ENCODE results near the gene SNAP29. TPM values are rescaled to one million over a fixed set of nuclear protein-coding genes. Genes with fewer than 3 reads are reported as not detected.

Gene SNAP29
- total and polyA plus RNA-seq, 3 donors from 2014 or later = 41.8 to 127 (median 47.7) TPM

DNA sequence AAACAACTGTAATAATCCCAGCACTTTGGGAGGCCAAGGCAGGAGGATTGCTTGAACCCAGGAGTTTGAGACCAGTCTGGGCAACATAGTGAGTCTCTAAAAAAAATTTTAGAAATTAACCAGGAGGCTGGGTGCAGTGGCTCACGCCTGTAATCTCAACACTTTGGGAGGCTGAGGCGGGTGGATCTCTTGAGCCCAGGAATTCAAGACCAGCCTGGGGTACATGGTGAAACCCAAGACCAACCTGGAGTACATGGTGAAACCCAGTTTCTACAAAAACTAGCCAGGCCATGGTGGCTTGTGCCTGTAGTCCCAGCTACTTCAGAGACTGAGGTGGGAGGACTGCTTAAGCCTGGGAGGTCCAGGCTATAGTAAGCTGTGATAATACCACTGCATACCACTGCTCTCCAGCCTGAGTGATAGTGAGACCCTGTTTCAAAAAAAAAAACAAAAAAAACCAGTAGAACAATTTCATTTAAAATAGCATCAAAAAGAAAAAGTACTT lies 11.4 kb upstream of the SNAP29 start:
- H3K4me1 ChIP-seq = no peaks in the 10 kb centered on the region
- TF ChIP-seq, protein P1, sequence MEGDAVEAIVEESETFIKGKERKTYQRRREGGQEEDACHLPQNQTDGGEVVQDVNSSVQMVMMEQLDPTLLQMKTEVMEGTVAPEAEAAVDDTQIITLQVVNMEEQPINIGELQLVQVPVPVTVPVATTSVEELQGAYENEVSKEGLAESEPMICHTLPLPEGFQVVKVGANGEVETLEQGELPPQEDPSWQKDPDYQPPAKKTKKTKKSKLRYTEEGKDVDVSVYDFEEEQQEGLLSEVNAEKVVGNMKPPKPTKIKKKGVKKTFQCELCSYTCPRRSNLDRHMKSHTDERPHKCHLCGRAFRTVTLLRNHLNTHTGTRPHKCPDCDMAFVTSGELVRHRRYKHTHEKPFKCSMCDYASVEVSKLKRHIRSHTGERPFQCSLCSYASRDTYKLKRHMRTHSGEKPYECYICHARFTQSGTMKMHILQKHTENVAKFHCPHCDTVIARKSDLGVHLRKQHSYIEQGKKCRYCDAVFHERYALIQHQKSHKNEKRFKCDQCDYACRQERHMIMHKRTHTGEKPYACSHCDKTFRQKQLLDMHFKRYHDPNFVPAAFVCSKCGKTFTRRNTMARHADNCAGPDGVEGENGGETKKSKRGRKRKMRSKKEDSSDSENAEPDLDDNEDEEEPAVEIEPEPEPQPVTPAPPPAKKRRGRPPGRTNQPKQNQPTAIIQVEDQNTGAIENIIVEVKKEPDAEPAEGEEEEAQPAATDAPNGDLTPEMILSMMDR (IDR thresholded peaks at IDR 0.05) = no peak
- TF ChIP-seq POLR2A (IDR thresholded peaks at IDR 0.05) = no peak
- no peak overlapping the region for H3K27ac ChIP-seq
- intact Hi-C loops (cut with DNase I; ENCODE audit: low total_unique reads) = no loop called here
- no peak overlapping the region for H3K4me3 ChIP-seq
- H3K9me3 ChIP-seq = no peaks in the 10 kb centered on the region
- H3K27me3 ChIP-seq = no peaks in the 10 kb centered on the region
- H3K36me3 ChIP-seq (ENCODE audit: low read depth, missing control alignments) = no peaks in the 10 kb centered on the region
- no peak for DNase-seq
- 98 to 100% methylated on average over 2 of the region's 2 CpGs for WGBS, 2 donors

DNA sequence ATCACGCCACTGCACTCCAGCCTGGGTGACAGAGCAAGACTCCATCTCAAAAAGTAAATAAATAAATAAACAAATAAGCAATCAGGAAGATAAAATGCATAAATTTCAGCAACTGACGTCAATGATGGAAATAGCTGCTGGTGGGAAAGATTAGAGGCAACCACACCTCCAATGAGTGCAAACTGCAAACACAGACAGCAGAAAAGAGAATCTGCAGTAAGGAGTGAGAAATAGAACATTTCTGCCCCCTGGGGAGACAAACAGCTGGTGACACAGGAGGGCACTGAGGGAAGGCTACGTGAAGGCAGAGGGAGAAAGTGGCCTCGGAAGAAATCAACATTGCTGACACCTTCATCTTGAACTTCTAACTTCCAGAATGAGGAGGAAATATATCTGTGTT lies 6.7 kb upstream of the SNAP29 start:
- TF ChIP-seq POLR2A (IDR thresholded peaks at IDR 0.05) = no peak
- TF ChIP-seq, protein P1 (IDR thresholded peaks at IDR 0.05) = no peak
- DNase-seq = no peak
- intact Hi-C loops (cut with DNase I; ENCODE audit: low total_unique reads) = no loop called here
- peaks cover 15% of the 10 kb centered on the region for H3K4me1 ChIP-seq
- no peak overlapping the region for H3K27ac ChIP-seq
- H3K9me3 ChIP-seq = no peaks in the 10 kb centered on the region
- whole genome bisulfite sequencing, 2 donors = 33 to 63% methylated on average over 4 of the region's 4 CpGs
- H3K27me3 ChIP-seq = no peaks in the 10 kb centered on the region
- H3K36me3 ChIP-seq (ENCODE audit: low read depth, missing control alignments) = no peaks in the 10 kb centered on the region
- H3K4me3 ChIP-seq = no peak overlapping the region

DNA sequence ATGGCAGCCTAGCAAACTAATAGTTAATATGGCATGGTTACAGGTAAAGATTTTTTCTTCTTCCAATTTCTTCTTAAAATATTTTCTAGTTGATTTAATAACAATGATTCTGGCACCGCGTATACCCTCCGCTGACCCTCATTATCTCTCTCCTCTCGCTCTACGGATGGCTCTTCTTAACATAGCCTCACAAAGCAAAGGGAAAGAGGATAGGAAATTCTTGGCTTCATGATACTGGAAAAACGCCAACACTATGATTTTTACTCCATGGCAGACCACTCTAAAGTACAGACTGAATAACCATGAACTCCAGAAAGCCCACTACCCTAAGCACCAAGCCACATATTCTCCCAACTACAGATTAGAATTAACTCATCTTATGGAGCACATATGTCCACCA lies 6.3 kb upstream of the SNAP29 start:
- Histone ChIP-seq H3K27me3 (no peaks in the 10 kb centered on the region), H3K36me3 (ENCODE audit: low read depth, missing control alignments) (no peaks in the 10 kb centered on the region), H3K4me3 (no peak overlapping the region), H3K9me3 (no peaks in the 10 kb centered on the region), H3K4me1 (peaks cover 19% of the 10 kb centered on the region), H3K27ac (no peak overlapping the region)
- intact Hi-C loops (cut with DNase I; ENCODE audit: low total_unique reads) = no loop called here
- TF ChIP-seq, protein P1 (IDR thresholded peaks at IDR 0.05) = no peak
- no peak for TF ChIP-seq POLR2A (IDR thresholded peaks at IDR 0.05)
- 46 to 56% methylated on average over 6 of the region's 6 CpGs for WGBS, 2 donors
- no peak for DNase-seq

DNA sequence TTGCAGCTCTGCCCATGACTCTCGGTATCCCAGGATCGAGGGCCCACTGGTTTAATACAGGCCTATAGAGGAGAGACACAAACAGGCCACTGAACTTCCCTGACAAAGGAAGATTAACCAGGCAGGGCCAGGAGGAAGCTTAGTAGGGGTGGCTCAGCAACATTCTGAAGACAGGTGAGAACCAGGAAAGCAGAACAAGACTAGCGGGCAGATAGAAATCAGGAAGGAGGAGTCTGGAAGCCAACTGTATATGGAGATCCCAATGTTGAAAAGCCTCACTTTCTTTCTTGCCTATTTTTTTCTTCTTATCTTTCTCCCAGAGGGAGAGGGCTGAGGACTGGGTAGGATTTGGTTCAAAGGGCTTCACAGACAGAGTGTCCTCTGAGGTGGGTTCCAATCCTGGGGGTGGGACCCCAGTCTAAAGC lies 5.6 kb upstream of the SNAP29 start:
- Histone ChIP-seq H3K4me1 (peaks cover 21% of the 10 kb centered on the region), H3K27ac (no peak overlapping the region), H3K4me3 (no peak overlapping the region), H3K9me3 (no peaks in the 10 kb centered on the region), H3K36me3 (ENCODE audit: low read depth, missing control alignments) (no peaks in the 10 kb centered on the region), H3K27me3 (no peaks in the 10 kb centered on the region)
- WGBS, 2 donors = 85 to 87% methylated on average over 3 of the region's 3 CpGs
- intact Hi-C loops (cut with DNase I; ENCODE audit: low total_unique reads) = no loop called here
- DNase-seq = no peak
- TF ChIP-seq, protein P1 (IDR thresholded peaks at IDR 0.05) = no peak
- TF ChIP-seq POLR2A (IDR thresholded peaks at IDR 0.05) = no peak

DNA sequence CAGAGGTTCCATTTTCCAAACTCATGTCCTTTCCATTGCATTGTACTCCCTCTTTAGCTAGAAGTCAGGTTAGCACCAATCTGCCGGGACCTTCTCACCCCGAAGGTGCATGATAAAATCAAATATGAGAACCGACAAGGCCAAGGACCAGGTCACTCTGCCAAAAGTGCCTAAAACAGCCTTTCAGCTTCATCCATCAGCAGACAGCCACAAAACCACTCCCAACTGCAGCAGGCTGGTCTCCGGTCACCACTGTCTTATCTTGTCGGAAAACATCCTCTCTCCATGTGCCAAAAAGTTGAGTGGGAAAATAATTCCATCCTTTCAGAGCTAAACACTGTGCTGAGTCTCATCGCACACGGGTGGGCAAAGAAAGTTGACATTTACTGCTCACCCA lies 1.6 kb upstream of the SNAP29 start:
- Histone ChIP-seq H3K4me1 (peaks cover 29% of the 10 kb centered on the region), H3K36me3 (ENCODE audit: low read depth, missing control alignments) (no peaks in the 10 kb centered on the region), H3K27ac (peak overlapping the region in 1 of 2 donors; percentile 91), H3K9me3 (no peaks in the 10 kb centered on the region), H3K27me3 (no peaks in the 10 kb centered on the region), H3K4me3 (peak overlapping the region in 1 of 2 donors; percentile 92)
- intact Hi-C loops (cut with DNase I; ENCODE audit: low total_unique reads) = no loop called here
- TF ChIP-seq, protein P1 (IDR thresholded peaks at IDR 0.05) = no peak
- TF ChIP-seq POLR2A (IDR thresholded peaks at IDR 0.05) = no peak
- no peak for DNase-seq
- 8 to 14% methylated on average over 7 of the region's 7 CpGs for WGBS, 2 donors

All from testis (tissue), 3 donors.